ENCODE measurements around the gene HDLBP.

DNA sequence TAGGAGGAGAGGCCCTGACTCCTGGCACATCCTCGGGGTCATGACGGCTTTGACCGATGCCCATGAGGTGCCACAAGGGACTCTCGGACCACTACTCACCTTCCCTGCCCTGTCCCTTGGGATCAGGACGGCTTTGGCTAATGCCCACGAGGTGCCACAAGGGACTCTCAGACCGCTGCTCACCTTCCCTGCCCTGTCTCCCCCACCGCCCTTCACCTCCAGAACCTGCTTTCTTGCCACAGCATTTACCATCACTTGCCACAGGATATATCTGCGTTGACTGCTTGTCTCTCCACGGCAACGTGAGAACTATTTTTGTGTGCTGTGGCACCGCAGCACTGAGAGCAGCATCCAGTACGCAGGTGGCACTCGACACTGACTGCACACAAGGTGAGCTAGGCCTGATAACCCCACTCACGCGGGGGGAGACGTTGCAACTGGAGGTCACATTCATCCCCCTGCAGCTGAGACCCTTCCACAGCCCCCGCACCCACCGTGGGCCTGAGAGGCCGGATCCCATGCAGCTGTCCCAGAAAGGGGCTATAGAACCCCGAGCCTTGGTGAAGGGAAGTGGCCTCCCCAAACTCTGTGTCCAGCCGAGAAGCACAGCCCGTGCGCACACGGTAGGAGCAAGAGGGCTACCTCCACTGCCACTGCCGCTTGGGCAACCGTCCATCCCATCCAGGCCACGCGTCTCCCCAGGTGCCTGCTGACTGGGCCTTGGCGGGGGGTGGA lies 79.4 kb downstream of the HDLBP start:
- TF ChIP-seq, protein P1, sequence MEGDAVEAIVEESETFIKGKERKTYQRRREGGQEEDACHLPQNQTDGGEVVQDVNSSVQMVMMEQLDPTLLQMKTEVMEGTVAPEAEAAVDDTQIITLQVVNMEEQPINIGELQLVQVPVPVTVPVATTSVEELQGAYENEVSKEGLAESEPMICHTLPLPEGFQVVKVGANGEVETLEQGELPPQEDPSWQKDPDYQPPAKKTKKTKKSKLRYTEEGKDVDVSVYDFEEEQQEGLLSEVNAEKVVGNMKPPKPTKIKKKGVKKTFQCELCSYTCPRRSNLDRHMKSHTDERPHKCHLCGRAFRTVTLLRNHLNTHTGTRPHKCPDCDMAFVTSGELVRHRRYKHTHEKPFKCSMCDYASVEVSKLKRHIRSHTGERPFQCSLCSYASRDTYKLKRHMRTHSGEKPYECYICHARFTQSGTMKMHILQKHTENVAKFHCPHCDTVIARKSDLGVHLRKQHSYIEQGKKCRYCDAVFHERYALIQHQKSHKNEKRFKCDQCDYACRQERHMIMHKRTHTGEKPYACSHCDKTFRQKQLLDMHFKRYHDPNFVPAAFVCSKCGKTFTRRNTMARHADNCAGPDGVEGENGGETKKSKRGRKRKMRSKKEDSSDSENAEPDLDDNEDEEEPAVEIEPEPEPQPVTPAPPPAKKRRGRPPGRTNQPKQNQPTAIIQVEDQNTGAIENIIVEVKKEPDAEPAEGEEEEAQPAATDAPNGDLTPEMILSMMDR (IDR thresholded peaks at IDR 0.05): no peak
- TF ChIP-seq POLR2A (IDR thresholded peaks at IDR 0.05): no peak
- no peak for TF ChIP-seq EP300 (IDR thresholded peaks at IDR 0.05)

All from tibial nerve (tissue), 4 donors.